ENCODE measurements around the gene AGPAT3. TPM values are rescaled to one million over a fixed set of nuclear protein-coding genes. Genes with fewer than 3 reads are reported as not detected.

Gene AGPAT3
- total RNA-seq, 4 donors from 2014 or later, result 32.1 to 58.8 (median 48.7) TPM

DNA sequence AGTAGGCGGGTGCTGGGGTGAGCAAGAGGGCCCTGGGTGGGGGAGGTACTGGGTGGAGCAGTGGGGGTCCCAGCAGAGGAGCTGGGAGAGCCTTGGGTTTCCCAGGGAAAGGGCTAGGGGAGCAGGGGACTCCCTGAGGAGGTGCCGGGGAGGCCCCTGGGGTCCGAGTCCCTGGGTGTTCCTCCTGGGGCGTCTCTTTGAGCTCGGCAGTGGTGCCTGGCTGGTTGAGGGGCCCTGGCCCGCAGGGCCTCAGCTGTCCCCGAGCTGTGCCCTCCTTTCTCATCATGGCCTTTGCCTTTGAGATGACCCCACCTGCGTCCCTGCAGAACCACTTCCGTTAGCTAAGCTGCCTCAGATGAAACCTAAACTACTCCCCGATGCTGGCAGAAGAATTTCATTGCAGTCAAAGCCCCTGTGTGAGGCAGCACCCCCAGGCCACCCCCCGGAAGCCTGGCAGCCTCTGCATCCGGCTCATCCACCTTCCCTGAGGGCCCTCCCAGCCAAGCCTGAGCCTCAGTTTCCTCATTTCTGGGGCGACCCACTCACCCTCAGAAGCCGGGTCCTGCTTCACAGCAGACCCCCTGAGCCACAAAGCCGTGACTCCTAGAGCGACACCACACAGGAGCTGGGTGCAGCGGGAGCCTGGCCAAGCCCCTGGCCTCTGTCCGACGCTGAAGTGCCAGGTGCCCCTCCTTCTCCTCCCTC is 103.5 kb downstream of the AGPAT3 start:
- DNase-seq (ENCODE audit: low spot score in 2 of 2), result no peak
- no peak overlapping the region for H3K4me3 ChIP-seq (ENCODE audit: low read depth, poor library complexity, severe bottlenecking)
- 92 to 97% methylated on average over 19 of the region's 19 CpGs for WGBS, 2 donors
- intact Hi-C loops (cut with DNase I; ENCODE audit: low total_unique reads), result no loop called here
- TF ChIP-seq POLR2A (IDR thresholded peaks at IDR 0.05), result no peak
- TF ChIP-seq, protein P1, sequence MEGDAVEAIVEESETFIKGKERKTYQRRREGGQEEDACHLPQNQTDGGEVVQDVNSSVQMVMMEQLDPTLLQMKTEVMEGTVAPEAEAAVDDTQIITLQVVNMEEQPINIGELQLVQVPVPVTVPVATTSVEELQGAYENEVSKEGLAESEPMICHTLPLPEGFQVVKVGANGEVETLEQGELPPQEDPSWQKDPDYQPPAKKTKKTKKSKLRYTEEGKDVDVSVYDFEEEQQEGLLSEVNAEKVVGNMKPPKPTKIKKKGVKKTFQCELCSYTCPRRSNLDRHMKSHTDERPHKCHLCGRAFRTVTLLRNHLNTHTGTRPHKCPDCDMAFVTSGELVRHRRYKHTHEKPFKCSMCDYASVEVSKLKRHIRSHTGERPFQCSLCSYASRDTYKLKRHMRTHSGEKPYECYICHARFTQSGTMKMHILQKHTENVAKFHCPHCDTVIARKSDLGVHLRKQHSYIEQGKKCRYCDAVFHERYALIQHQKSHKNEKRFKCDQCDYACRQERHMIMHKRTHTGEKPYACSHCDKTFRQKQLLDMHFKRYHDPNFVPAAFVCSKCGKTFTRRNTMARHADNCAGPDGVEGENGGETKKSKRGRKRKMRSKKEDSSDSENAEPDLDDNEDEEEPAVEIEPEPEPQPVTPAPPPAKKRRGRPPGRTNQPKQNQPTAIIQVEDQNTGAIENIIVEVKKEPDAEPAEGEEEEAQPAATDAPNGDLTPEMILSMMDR (IDR thresholded peaks at IDR 0.05), result no peak

DNA sequence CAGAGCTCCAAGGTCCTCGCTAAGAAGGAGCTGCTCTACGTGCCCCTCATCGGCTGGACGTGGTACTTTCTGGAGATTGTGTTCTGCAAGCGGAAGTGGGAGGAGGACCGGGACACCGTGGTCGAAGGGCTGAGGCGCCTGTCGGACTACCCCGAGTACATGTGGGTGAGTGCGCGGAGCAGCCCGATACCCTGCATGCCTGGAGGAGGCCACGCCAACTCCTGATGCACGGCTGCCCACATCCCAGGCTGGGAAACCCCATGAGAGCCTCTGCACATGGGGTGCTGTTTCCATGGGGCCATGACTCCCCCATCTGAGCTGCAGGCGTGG is 104.1 kb downstream of the AGPAT3 start:
- no peak overlapping the region for H3K4me3 ChIP-seq (ENCODE audit: low read depth, poor library complexity, severe bottlenecking)
- intact Hi-C loops (cut with DNase I; ENCODE audit: low total_unique reads), result no loop called here
- 92 to 97% methylated on average over 17 of the region's 17 CpGs for WGBS, 2 donors
- DNase-seq (ENCODE audit: low spot score in 2 of 2), result no peak
- TF ChIP-seq POLR2A (IDR thresholded peaks at IDR 0.05), result no peak
- TF ChIP-seq, protein P1 (IDR thresholded peaks at IDR 0.05), result no peak

DNA sequence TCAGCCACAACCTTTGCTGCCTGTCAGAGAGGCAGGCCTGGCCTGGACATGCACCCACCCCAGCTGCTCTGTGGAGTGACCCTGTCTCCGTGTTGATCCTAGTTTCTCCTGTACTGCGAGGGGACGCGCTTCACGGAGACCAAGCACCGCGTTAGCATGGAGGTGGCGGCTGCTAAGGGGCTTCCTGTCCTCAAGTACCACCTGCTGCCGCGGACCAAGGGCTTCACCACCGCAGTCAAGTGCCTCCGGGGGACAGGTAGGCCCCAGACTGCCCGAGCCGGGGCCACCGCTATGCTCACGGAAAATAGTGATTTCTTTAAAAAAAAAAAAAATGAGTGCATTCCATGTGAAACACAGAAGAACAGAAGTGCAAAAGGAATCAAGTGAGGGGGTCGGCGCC is 105.5 kb downstream of the AGPAT3 start:
- no peak overlapping the region for H3K4me3 ChIP-seq (ENCODE audit: low read depth, poor library complexity, severe bottlenecking)
- TF ChIP-seq, protein P1 (IDR thresholded peaks at IDR 0.05), result no peak
- no peak for TF ChIP-seq POLR2A (IDR thresholded peaks at IDR 0.05)
- intact Hi-C loops (cut with DNase I; ENCODE audit: low total_unique reads), result no loop called here
- WGBS, 2 donors, result 90 to 93% methylated on average over 18 of the region's 18 CpGs
- no peak for DNase-seq (ENCODE audit: low spot score in 2 of 2)

DNA sequence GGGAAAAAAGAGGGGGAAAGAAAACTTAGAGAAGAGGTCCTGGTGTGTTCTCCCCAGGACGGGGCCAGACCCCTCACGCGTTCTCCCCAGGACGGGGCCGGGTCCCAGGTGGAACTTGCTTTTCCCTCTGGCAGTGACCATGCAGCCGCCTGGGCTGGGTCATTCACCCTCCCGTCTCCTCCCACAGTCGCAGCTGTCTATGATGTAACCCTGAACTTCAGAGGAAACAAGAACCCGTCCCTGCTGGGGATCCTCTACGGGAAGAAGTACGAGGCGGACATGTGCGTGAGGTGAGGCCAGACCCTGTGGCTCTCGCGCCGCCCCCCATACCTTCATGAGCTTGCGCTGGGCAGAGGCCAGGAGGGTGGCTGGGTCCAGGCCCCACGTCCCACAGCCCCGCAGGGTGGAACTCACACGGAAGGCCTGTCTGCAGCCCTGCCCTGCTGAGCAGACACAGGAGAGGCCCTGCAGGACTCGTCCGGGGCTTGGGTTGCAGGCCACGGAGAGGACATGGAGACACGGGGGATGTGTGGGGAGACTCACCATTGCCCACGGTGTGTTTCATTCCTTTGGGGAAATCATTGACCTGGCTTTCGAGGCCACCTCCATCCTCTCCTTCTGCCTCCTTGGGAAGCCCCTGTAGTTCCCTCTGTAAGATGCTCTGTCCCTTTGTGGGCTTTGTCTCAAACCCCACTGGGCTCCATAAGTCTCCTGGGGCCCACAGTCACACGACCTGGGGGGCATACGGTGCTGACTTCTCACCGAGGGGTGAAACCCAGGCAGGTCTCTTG is 106.4 kb downstream of the AGPAT3 start:
- no peak for TF ChIP-seq POLR2A (IDR thresholded peaks at IDR 0.05)
- TF ChIP-seq, protein P1 (IDR thresholded peaks at IDR 0.05), result no peak
- 86 to 87% methylated on average over 29 of the region's 29 CpGs for WGBS, 2 donors
- DNase-seq (ENCODE audit: low spot score in 2 of 2), result no peak
- H3K4me3 ChIP-seq (ENCODE audit: low read depth, poor library complexity, severe bottlenecking), result no peak overlapping the region
- intact Hi-C loops (cut with DNase I; ENCODE audit: low total_unique reads), result no loop called here

DNA sequence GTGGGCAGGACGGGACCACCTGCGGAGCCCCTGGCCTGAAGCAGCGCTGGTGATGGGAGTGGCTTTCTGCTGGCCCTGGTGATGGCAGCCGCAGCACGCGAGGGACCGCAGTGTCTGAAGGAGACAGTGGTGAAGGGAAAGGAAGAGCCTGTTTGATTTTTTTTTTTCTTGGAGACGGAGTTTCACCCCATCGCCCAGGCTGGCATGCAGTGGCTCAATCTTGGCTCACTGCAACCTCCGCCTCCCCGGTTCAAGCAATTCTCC is 106.9 kb downstream of the AGPAT3 start:
- intact Hi-C loops (cut with DNase I; ENCODE audit: low total_unique reads), result no loop called here
- DNase-seq (ENCODE audit: low spot score in 2 of 2), result no peak

More for the DNA sequence above, 106.9 kb downstream of the AGPAT3 start:
- TF ChIP-seq POLR2A (IDR thresholded peaks at IDR 0.05), result no peak
- TF ChIP-seq, protein P1 (IDR thresholded peaks at IDR 0.05), result no peak
- WGBS, 2 donors, result 96% methylated on average over 11 of the region's 11 CpGs
- H3K4me3 ChIP-seq (ENCODE audit: low read depth, poor library complexity, severe bottlenecking), result no peak overlapping the region
